Measurements from ENCODE around the gene CEP76.

The CEP76 gene, protein sequence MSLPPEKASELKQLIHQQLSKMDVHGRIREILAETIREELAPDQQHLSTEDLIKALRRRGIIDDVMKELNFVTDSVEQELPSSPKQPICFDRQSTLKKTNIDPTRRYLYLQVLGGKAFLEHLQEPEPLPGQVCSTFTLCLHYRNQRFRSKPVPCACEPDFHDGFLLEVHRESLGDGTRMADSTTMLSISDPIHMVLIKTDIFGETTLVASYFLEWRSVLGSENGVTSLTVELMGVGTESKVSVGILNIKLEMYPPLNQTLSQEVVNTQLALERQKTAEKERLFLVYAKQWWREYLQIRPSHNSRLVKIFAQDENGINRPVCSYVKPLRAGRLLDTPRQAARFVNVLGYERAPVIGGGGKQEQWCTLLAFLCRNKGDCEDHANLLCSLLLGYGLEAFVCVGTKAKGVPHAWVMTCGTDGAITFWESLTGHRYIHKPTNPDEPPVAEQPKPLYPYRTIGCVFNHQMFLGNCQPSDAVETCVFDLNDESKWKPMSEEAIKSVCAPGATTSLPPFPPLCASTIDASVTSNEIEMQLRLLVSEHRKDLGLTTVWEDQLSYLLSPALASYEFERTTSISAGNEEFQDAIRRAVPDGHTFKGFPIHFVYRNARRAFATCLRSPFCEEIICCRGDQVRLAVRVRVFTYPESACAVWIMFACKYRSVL

DNA sequence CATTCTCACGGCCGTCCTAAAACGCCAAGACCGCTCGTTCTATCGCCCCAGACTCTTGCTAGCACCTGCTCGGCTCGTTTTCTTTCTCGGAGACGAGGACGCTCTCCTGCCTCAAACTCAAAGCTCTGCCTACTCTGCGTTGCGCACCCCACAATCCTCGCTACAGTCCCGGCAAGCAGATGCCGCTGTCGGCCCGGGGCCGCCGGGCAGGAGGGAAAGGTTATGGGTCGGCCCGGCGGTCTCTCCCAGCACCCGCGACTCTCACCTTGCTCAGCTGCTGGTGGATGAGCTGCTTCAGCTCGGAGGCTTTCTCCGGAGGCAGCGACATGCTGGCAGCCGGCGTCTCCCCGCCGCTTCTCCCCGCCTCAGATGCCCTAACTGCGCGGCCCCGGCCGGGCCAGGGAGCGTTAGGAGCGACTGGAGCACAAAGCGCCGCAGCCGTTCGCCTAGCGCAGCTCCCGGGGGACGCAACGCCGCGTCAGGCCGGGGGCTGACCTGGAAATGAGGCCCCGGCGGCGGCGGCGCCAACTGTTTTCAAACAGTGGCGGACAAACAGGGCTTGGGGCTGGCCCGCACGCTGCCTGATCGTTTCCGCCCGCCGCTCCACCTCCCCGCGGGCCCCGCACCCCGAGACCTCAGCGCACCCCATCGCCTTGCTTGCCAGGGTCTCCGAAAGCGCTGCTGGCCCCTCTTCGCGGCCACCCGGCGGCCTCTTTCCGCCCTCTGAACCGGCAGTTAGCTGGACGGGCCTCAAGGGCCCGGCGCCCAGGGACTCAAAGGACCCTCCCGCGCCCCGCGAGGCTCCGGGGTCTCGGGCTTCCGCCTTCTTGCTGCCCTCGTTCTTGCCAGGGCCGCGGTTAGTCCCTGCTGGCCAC, at the start of gene CEP76, which contains the start of gene PSMG2:
Gene CEP76, minus strand, starts transcription at position 503 of the 875 bp plus-strand sequence. Its CDS starts 175 bp downstream, at position 328.
Gene PSMG2, plus strand, starts transcription at position 822 of the 875 bp plus-strand sequence. CDS start 66 bp downstream, outside the sequence.
- DNase-seq (ENCODE audit: low read depth in 2 of 2): peak; percentile 57 to 61

DNA sequence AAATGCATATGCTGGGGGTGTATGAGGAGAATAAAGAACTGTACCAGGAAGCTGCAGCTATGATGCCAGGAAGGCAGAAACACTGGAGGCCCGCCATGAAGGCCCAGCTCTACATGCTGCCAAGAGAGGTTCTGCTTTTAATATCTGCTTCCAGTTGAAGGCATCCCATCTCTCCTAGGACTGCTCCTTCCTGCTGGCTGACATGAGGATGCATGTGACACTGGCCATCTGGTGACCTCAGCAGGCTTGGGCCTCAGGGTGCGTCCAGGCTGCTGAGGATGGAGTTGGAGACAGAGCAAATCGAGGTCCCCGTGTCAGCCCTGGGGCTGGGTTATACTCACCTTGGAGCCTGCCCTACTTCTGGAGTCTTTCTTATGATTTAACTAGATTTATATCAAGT, 49.4 kb upstream of the CEP76 start:
- no peak for DNase-seq (ENCODE audit: low read depth in 2 of 2)

DNA sequence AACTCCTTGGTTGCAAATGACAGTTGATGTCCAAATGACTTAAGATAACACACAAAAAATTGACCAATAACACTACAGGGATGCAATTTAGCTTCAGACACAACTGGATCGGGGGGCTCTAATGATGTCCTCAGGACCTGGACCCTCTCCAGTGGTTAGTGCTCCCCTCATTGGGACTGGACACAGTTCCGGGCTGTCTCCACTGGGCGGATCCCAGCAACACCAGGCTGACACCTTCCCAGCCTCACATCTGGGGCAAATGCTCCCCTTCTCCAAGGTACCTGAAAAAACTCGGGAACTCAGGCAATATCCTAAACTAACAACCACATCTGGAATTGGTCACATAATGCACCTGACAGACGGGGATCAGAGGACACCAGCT, 49.0 kb upstream of the CEP76 start:
- DNase-seq (ENCODE audit: low read depth in 2 of 2): no peak

DNA sequence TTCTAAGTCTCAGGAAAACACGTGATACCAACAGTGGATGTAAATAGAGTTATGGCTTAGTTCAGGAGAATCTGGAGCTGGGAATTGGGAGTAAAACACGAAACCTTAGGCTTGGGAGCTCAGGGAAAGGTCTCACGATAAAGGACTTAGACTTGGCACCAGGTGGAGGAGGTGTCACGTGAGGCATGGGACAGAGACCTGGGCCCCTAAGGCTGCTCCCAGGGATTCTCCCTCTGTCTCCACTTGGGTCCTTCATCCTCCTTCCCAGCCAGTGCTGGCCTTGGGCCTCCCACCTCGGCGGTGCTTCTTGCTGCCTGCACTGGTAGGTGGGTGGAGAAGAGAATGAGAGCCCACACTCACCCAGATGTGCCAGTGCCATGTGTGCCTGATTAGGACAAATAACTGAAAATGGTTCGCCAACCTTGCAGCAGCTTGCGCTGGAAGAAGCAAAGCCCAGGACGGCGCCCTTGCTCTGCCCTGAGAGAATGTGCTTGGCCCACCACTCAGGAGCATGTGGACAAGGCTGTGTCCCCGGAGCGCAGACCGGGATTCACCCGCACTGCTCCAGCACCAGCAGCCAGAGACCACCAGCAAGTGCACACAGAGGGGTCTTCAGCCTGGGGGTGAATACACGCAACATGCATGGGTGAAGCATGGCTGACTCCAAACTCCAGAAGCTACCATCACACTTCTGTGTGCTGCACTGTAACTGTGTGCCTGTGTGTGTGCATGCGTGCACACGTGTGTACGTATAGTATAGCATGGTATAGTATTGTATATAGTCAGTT, 48.4 kb upstream of the CEP76 start:
- DNase-seq (ENCODE audit: low read depth in 2 of 2): no peak

DNA sequence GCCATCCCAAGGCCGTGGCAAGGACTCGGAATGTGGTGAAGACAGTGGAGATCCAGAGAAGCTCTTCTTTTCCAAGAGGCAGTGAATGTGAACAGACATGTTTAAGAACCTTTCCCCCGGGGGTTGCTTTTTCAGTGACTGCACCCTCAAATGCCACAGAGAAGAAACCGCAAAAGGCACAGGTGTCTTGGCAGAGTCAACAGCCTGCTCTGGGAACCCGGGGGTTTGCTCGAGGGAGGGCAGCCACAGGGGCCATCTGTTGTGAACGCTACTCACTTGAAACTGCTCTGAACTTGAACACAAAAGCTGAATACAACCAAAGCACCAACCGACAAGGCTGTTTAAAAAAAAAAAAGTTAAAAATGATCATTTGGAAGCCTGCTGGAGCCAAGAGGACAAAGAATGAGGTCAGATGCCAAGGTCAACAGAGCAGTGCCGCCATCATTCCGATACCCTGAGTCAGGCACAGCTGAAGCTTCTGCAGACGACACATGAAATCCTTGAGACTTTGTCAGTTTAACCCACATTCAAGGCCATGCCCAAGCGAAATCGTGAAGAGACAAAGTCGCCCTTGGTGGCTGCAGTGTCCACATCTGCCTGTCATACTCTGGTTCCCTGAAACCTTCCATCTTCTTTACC, 47.7 kb upstream of the CEP76 start:
- DNase-seq (ENCODE audit: low read depth in 2 of 2): no peak

DNA sequence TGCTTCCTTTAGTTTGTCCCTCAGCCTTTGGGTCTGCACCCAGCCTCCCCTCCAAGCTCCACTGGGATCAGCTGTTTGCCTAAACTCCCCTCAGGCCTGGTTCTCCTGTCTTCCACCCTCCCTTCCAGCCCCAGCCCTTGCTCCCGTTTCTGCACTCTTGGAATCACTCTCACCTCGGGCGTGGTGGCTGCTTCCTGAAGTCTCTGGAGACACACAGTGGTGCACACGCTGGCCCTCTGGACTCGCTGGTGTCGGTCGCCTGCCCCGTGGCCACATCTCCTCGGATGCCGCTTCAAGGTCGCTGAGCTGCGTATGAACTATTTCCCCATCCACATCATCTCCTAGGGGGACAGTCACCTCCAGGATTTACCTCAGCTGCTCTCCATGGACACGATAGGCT, 46.6 kb upstream of the CEP76 start:
- DNase-seq (ENCODE audit: low read depth in 2 of 2): no peak

DNA sequence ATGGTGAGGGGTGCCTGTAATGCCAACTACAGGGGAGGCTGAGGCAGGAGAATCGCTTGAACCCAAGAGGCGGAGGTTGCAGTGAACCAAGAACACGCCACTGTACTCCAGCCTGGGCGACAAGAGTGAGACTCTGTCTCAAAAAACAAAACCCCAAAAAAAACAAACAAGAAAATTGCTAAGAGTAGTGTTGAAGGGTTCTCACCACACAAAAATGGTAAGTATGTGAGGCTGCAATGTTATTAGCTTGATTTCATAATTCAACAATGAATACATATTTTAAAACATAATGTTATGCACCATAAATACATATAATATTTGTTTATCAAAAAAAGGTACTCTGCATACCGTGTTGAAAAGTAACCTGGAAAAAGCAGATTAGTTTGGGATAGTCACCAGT, 46.1 kb upstream of the CEP76 start:
- no peak for DNase-seq (ENCODE audit: low read depth in 2 of 2)

DNA sequence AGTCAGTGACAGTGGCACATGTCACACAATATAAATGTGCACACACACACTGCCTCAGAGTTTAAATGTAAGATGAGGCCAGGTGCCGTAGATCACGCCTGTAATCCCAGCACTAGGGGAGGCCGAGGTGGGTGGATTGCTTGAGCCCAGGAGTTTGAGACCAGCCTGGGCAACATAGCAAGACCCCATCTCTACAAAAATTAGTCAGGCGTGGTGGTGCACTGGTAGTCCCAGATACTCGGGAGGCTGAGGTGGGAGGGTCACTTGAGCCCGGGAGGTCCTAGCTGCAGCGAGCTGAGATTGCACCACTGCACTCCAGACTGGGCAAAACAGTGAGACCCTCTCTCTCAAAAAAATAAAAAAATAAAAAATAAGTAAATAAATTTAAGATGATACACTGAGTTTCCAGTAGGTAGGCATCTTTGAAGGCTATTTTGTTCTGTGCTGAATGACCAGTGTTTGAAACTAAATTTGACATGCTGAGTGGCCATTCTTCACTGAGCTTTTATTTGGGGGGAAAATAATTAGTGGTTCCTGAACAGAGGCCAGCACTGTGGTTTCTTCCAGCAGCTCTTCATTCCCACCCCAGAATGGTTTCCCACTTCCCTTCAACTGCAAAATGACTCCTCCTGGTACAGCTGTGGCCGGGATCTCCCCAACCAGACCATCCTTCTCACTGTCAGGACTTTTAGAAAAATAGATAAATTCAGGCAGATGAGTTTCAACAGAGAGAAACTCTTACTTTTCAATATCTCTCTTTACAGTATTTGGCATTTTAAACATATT, 45.2 kb upstream of the CEP76 start:
- no peak for DNase-seq (ENCODE audit: low read depth in 2 of 2)

DNA sequence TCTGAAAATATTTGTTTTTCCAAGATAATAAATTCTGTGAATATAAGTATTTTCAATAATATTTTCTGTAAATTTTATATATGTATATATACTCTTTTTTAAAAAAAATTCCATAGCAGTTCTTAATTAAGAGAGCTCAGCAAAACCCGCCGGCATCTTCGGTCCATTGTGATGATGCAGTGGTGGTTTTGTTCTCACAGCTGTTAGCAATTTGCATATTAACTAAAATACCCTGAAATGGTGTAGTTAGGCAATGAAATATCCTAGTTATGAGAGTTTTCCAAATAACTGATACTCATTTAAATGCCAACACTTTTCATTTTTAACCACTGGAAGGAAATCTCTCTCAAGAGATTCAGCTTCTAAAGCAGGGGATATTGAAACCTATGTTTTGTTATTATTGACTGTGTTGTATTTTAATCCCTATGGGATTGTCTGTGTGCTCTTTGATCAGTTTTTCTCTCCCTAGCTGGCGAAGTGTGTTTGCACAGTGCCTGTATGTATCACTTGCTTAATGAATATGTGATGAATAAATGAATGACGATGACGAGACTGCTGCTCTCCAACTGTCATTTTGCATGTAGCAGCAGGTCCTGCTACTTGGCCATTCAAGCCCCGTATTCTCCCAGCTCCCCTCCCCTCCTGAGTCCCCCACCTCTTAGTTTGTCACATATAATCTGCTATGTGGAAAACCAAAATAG, 42.7 kb upstream of the CEP76 start:
- DNase-seq (ENCODE audit: low read depth in 2 of 2): no peak

DNA sequence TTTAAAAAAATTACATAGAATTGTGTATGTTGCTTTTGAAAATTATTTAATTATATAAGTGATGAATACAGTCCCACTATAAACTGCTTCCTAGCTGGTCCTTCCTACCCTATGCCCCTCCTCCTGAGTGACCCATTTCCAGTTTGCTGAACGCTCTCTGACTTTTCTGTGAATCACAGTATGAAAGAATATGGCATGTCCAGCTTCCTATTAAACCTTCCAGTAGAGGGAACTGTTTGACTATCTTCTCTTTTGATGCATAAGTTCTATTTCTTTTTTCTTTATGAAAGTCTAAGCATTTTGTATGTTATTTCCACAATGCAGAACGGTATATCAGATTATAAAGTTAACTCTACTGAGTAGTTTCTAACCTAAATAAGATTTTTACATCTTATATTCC, 41.6 kb upstream of the CEP76 start:
- no peak for DNase-seq (ENCODE audit: low read depth in 2 of 2)

DNA sequence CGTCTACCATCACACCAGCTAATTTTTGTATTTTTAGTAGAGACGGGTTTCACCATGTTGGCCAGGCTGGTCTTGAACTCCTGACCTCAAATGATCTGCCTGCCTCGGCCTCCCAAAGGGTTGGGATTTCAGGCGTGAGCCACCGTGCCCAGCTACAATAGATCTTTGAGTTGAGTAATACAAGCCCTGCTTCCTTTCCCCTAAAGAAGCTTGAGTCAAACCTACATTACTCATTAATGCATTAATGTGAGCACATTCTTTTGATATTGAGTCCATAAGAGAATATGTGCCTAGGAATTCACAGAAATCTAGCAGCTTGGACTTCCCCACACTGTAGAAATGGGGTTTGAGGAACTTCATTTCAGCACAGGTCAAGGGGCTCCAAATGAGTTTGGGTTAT, 39.9 kb upstream of the CEP76 start:
- no peak for DNase-seq (ENCODE audit: low read depth in 2 of 2)

DNA sequence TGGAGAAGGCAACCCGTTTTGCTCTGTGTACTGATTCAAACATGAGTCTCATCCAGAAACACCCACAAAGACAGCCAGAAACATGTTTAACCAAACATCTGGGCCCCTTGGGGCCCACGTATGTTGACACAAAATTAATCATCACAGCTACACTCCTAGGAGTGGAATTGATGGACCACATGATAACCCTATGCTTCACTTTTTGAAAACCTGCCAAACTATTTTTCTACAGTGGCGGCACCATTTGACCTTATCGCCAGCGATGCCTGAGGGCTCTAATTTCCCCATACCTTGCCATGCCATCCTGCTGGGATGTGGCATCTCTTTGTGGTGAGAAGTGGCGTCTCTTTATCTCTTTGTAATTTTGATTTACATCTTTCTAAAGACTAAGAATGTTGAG, 38.8 kb upstream of the CEP76 start:
- no peak for DNase-seq (ENCODE audit: low read depth in 2 of 2)

DNA sequence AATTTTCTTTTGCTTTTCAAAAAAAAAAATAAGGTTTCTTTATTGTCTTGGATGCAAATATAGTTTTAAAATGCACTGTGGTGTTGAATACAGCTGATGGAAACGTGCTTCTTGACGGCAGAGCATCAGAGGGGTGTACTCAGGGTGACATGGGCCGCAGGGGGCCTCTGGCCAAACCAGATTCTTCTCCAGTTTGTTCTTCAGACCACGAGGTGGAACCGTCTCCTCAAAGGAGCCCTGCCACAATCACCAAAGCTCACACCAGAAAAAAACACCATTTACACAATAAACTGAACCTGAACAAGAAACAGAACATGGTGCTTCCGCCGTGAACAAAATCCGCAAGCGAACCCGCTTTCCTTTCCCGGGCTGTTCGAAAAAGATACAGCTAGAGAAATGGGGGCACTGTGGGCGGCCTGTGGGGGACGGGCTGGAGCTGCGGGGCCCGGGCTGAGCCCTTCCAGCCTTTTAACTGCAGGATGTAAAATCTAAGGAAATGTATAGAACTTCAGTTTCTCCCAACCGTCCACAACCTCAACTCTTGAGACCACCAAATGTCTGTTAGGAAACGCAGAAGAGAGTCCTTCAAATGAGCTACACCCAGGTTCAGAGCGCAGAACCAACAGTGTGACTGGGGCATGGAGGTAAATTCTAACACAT, 34.9 kb upstream of the CEP76 start:
- no peak for DNase-seq (ENCODE audit: low read depth in 2 of 2)

DNA sequence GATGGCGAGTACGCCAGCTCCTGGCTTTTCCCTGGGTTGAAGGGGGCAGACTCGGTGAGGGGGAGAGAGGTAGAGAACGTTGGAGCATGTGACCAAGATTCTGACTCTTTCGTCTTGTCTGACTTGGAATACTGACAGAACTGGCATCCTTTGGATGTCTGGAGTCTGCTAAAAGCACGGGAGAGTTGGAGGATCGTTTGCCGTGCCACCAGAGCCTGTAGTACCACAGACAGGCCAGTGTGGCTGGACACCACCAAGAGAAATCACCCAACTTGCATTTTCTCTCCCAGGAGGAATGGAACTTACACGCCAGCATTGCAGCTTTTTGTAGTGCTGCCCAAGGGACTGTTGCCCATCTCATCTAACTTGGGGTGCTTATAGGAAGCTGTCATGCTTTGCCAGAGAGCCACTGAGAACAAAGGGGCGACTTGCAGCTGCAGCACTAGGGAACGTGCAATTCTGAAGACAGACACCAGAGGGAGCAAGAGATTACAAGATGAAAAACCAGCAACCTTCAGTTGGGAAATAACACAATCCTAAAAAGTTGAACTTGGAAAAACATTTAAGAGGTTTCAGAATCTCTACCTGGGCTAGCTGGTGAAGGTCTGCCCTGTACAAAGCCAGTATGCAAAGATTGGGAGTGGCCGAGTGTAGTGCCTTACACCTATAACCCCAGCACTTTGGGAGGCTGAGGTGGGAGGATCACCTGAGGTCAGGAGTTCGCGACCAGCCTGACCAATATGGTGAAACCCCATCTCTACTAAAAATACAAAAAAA, 24.4 kb upstream of the CEP76 start:
- DNase-seq (ENCODE audit: low read depth in 2 of 2): peak; percentile 8 to 27

DNA sequence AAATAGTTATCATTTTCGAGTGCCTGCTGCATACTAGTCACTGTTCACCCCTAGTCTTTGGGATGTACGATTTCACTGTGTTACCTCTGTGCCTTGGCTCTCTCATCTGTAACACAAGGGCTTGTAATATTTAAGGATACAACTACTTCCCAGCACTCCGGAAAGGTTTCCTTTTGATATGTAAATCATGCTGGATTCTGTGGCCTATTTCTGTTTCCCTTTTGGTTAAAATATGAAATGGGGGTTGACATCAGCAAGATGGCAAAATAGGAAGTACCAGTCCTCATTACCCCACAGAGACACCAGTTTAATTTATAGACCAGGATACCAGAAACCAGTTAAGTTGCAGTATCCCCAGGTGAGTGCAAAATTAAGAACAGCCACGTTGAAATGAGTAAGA, 23.8 kb upstream of the CEP76 start:
- no peak for DNase-seq (ENCODE audit: low read depth in 2 of 2)

DNA sequence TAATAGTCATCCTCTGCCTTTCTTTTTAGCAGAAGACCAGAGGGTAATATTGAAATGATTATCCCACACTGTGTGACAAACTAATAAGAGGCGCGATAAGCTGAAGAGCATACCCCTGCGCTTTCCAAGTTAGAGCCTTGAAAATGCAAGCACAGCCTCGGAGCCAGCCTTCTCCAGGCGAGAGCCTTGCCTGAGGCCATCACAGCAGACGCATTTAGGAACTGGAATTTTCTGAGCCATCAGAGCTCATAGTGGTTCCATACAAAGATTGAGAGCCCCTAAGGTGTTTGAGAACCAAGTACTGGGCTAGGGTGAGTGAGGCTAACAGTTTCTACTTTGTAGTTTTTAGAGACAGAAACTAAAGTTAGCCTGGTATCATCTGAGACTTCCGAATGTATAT, 20.2 kb upstream of the CEP76 start:
- no peak for DNase-seq (ENCODE audit: low read depth in 2 of 2)

DNA sequence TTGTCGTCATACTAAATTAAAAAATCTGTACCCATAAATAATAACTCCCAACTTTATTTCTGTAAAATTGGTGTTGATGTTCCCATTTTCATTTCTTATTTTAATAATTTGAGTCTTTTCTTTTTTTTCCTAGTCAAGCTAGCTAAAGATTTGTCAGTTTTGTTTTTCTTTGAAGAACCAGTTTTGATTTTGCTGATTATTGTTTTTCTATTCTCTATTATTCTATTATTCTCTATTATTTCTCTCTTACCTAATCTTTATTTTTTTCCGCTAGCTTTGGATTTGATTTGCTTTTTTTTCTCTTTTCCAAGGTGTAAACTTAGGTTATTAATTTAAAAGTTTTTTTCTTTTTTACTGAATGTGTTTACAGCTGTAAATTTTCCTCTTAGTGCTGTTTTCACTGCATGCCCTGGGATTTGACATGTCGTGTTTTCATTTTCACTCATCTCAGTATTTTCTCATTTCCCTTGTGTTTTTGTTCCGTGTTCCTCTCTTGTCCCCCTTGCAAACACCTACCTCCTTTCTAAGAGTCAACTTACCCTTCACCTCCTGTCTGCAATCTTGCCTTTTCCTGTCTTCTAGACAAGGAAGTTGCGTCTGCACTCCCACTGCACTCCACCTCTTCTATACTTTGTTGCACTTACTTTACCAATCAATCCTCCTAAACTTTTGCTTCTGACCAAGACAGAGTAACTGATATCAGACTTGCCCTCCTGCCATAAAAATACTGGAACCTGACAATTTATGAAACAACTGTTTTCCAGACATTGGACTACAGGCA, 19.2 kb upstream of the CEP76 start:
- DNase-seq (ENCODE audit: low read depth in 2 of 2): no peak
